K562 (cell line): ENCODE results near the gene HPGDS. TPM values are rescaled to one million over a fixed set of nuclear protein-coding genes. Genes with fewer than 3 reads are reported as not detected.

Source experiments
- ATAC-seq: fragments of 200-7000 bp; cut with Tn5 transposase; 3 replicates; pipeline ENCODE4 v1.9.1; 2020; ENCODE audit warnings: moderate library complexity
- BruUV-seq: library from RNA; stranded (reverse); fragments of 400-500 nt; replicated peaks from 2 replicates; lab custom pipeline; 2021; lab: Mats Ljungman, UMichigan
- CTCF ChIA-PET: fragments of 300-600 bp; formaldehyde crosslinking; extraction: SDS; loops from one replicate; lab custom pipeline; 2021; ENCODE audit warnings: low intra/inter-chr PET ratio; lab: Yijun Ruan, JAX
- POLR2A ChIA-PET: fragments of 300-600, 350-650 bp; sonication (Branson Sonifier 250); formaldehyde crosslinking; extraction: SDS; loops from one replicate; lab custom pipeline; 2021; ENCODE audit warnings: antibody characterized with exemption, inconsistent platforms; lab: Yijun Ruan, JAX
- DNase-seq, 4 experiments: peaks; one replicate each; pipeline versions ENCODE4 v3.0.0 to v3.0.0-alpha.2; 2011 to 2018; ENCODE audit warnings: low spot score in 3 of 4, mixed read lengths in 3 of 4; ENCODE audit errors: extremely low read depth in 1 of 4
- FAIRE-seq: peaks from 2 replicates; lab custom pipeline; 2011; peaks lifted over from hg19 to GRCh38; lab: Jason Lieb, UNC
- H2AFZ ChIP-seq: 2 replicates; pipeline ENCODE4 v1.6.0; 2011; ENCODE audit warnings: low read depth, low read length, control low read depth, inconsistent platforms
- H3K27ac ChIP-seq: fragments of 200-600 bp; 3 replicates; pipeline ENCODE4 v1.8.0; 2011; ENCODE audit warnings: low read depth, mild to moderate bottlenecking, control low read depth, inconsistent platforms, low read length, moderate library complexity, mixed read lengths; ENCODE audit errors: extremely low read depth
- H3K27me3 ChIP-seq, 2 experiments: fragments of 300-600 bp in 1 of 2; 2 replicates in 1 of 2; 3 replicates in 1 of 2; pipeline versions ENCODE4 v1.6.0 to v1.8.0; 2011; ENCODE audit warnings: inconsistent platforms in 2 of 2, low read length in 2 of 2, mild to moderate bottlenecking in 1 of 2, mixed read lengths in 1 of 2, moderate library complexity in 1 of 2; ENCODE audit not compliant: control insufficient read depth in 2 of 2, insufficient read depth in 2 of 2
- H3K36me3 ChIP-seq: fragments of 300-600 bp; 3 replicates; pipeline ENCODE4 v1.8.0; 2011; ENCODE audit warnings: mild to moderate bottlenecking, low read length, inconsistent platforms; ENCODE audit not compliant: control insufficient read depth, insufficient read depth
- H3K4me1 ChIP-seq, 2 experiments: fragments of 200-600 bp in 1 of 2; replicated peaks in 1 of 2; 2 replicates in 1 of 2; 3 replicates in 1 of 2; pipeline versions ENCODE4 v1.5.1 to v1.8.0; 2011; ENCODE audit warnings: inconsistent platforms in 2 of 2, low read length in 2 of 2, mild to moderate bottlenecking in 1 of 2, mixed read lengths in 1 of 2, moderate library complexity in 1 of 2; ENCODE audit not compliant: control insufficient read depth in 2 of 2, insufficient read depth in 2 of 2
- H3K4me2 ChIP-seq: 2 replicates; pipeline ENCODE4 v1.6.1; 2011; ENCODE audit warnings: low read length, control low read depth, inconsistent platforms, mixed read lengths; ENCODE audit not compliant: insufficient read depth
- H3K4me3 ChIP-seq: fragments of 200-600 bp; sonication (generic), shearing (Covaris generic); 2 replicates; pipeline ENCODE4 v1.5.1; 2016; ENCODE audit warnings: control low read depth, inconsistent platforms
- H3K79me2 ChIP-seq: fragments of 200-600 bp; 3 replicates; pipeline ENCODE4 v1.8.0; 2011; ENCODE audit warnings: low read length, inconsistent platforms; ENCODE audit not compliant: control insufficient read depth, insufficient read depth
- H3K9ac ChIP-seq, 2 experiments: 2 replicates each; pipeline versions ENCODE4 v1.6.0 to v1.6.1; 2011; ENCODE audit warnings: low read depth in 2 of 2, low read length in 2 of 2, control low read depth in 1 of 2, inconsistent platforms in 1 of 2, mild to moderate bottlenecking in 1 of 2, mixed read lengths in 1 of 2; ENCODE audit not compliant: insufficient read depth in 1 of 2
- H3K9me1 ChIP-seq: one replicate; pipeline ENCODE4 v1.6.0; 2011; ENCODE audit warnings: inconsistent platforms, mild to moderate bottlenecking, low read length, moderate library complexity; ENCODE audit not compliant: control insufficient read depth, insufficient read depth
- H3K9me3 ChIP-seq: replicated peaks from 2 replicates; pipeline ENCODE4 v1.5.1; 2011; ENCODE audit warnings: low read depth, low read length, inconsistent platforms; ENCODE audit not compliant: control insufficient read depth, insufficient read depth
- H4K20me1 ChIP-seq: replicated peaks from 2 replicates; pipeline ENCODE4 v1.6.1; 2011; ENCODE audit warnings: low read length, inconsistent platforms, mixed read lengths; ENCODE audit not compliant: control insufficient read depth, insufficient read depth
- ATF3 ChIP-seq, 2 experiments: fragments of 450-650 bp in 1 of 2; sonication (generic) in 1 of 2; formaldehyde crosslinking in 1 of 2; IDR thresholded peaks in 1 of 2; conservative IDR thresholded peaks in 1 of 2; 2 replicates each; pipeline versions ENCODE4 v1.6.1 to v1.8.1; 2016 to 2023; ENCODE audit warnings: mild to moderate bottlenecking in 2 of 2, moderate library complexity in 2 of 2, inconsistent platforms in 1 of 2, missing genetic modification reagents in 1 of 2
- IRF1 ChIP-seq: sonication (generic); formaldehyde crosslinking; IDR thresholded peaks from 2 replicates; pipeline ENCODE4 v1.8.0; 2022; ENCODE audit warnings: missing genetic modification reagents, mild to moderate bottlenecking, borderline replicate concordance
- KLF6 ChIP-seq: fragments of 250-450 bp; sonication (Bioruptor Pico); IDR thresholded peaks from 2 replicates; pipeline ENCODE4 v1.4.0; 2020; ENCODE audit warnings: mild to moderate bottlenecking, moderate library complexity, borderline replicate concordance
- LARP7 ChIP-seq: fragments of 450-650 bp; IDR thresholded peaks from 2 replicates; pipeline ENCODE4 v1.6.1; 2016
- NCOA2 ChIP-seq, 2 experiments: fragments of 450-650 bp; IDR thresholded peaks; 2 replicates each; pipeline ENCODE4 v1.6.1; 2018; ENCODE audit warnings: mild to moderate bottlenecking in 2 of 2, moderate library complexity in 1 of 2; ENCODE audit not compliant: partially characterized antibody in 2 of 2
- NFIX ChIP-seq: fragments of 250-450 bp; sonication (Bioruptor Pico); IDR thresholded peaks from 2 replicates; pipeline ENCODE4 v1.4.0; 2020; ENCODE audit warnings: low read depth, mild to moderate bottlenecking, moderate library complexity
- PCBP2 ChIP-seq: fragments of 200-400 bp; formaldehyde crosslinking; IDR thresholded peaks from 2 replicates; pipeline ENCODE4 v1.6.1; 2018; ENCODE audit warnings: low read length, low read depth, mild to moderate bottlenecking, moderate library complexity; ENCODE audit not compliant: poor library complexity, severe bottlenecking
- TAF9B ChIP-seq: fragments of 450-650 bp; IDR thresholded peaks from 2 replicates; pipeline ENCODE4 v1.6.1; 2018; ENCODE audit warnings: mild to moderate bottlenecking; ENCODE audit not compliant: partially characterized antibody
- ZBTB49 ChIP-seq: sonication (generic); formaldehyde crosslinking; IDR thresholded peaks from 2 replicates; pipeline ENCODE4 v1.8.0; 2022; ENCODE audit warnings: missing genetic modification reagents, mild to moderate bottlenecking, borderline replicate concordance
- ZC3H11A ChIP-seq: IDR thresholded peaks from 2 replicates; pipeline ENCODE4 v1.6.1; 2012; ENCODE audit warnings: low read depth, low read length, improper control_type of control experiment
- ZFP36 ChIP-seq: fragments of 150-350 bp; IDR thresholded peaks from 2 replicates; pipeline ENCODE4 v1.6.1; 2018; ENCODE audit warnings: low read length, low read depth; ENCODE audit not compliant: partially characterized antibody
- ZNF175 ChIP-seq: fragments of 200-800 bp; sonication (Bioruptor generic); IDR thresholded peaks from 2 replicates; pipeline ENCODE4 v1.6.1; 2016; ENCODE audit warnings: low read depth, mild to moderate bottlenecking, missing genetic modification characterization, missing compliant biosample characterization
- ZNF311 ChIP-seq: fragments of 250-450 bp; sonication (Bioruptor Pico); IDR thresholded peaks from 2 replicates; pipeline ENCODE4 v1.4.0; 2020; ENCODE audit warnings: mild to moderate bottlenecking, moderate library complexity
- ZNF740 ChIP-seq, 3 experiments: fragments of 200-800 bp in 1 of 3; sonication (Bioruptor generic) in 1 of 3; sonication (generic) in 1 of 3; formaldehyde crosslinking in 1 of 3; IDR thresholded peaks; 2 replicates each; pipeline versions ENCODE4 v1.6.1 to v1.8.0; 2016 to 2022; ENCODE audit warnings: mild to moderate bottlenecking in 2 of 3, missing compliant biosample characterization in 2 of 3, missing genetic modification characterization in 2 of 3, missing genetic modification reagents in 1 of 3
- ZNF778 ChIP-seq: fragments of 450-650 bp; formaldehyde crosslinking; IDR thresholded peaks from 2 replicates; pipeline ENCODE4 v1.4.0; 2020; ENCODE audit warnings: mild to moderate bottlenecking, moderate library complexity
- ZNF780A ChIP-seq: fragments of 250-450 bp; sonication (Bioruptor Pico); IDR thresholded peaks from 2 replicates; pipeline ENCODE4 v1.5.0; 2021; ENCODE audit warnings: mild to moderate bottlenecking
- in situ Hi-C: fragments of 300-500 bp; cut with MboI; formaldehyde crosslinking; loops from 4 replicates; pipeline ENCODE4 v1.15.0; 2018; ENCODE audit warnings: inconsistent platforms, mixed read lengths
- intact Hi-C: fragments of 100-400 bp; cut with micrococcal nuclease; formaldehyde crosslinking; loops from 2 replicates; pipeline ENCODE4 v1.14.2; 2022
- polyA plus RNA-seq, 8 experiments: library from polyadenylated mRNA; depleted of rRNA in 4 of 8; stranded (reverse) in 5 of 8; unstranded in 3 of 8; fragments of >200 nt; fragmentation: Nextera tagmentation in 2 of 8; fragmentation: Illumina TruSeq in 1 of 8; extraction: Ambion mirVana in 2 of 8; extraction: Trizol in 1 of 8; gene quantifications; 2 replicates each; pipeline versions ENCODE4 v1.2.1 to v1.2.3, GENCODE V29; 2011 to 2014; ENCODE audit warnings: inconsistent platforms in 1 of 8, missing spikeins in 1 of 8
- total RNA-seq, 7 experiments: library from RNA; depleted of rRNA in 6 of 7; stranded (reverse); fragments of >200 nt in 6 of 7; fragmentation: Illumina TruSeq in 2 of 7; extraction: Trizol in 2 of 7; gene quantifications; 2 replicates each; pipeline versions ENCODE4 v1.2.1 to v1.2.3, GENCODE V29; 2011 to 2021; ENCODE audit warnings: low replicate concordance in 1 of 7

Gene HPGDS
- total and polyA plus RNA-seq, 9 of the 15 experiments (the other 6 are each of a cell fraction or from before 2014, with no cell fraction given) = 0.07 to 0.36 (median 0.14) TPM; not detected in 4

GRCh38 chr4:94346541-94346940 is 3.9 kb upstream of the HPGDS start:
- peak overlapping the region; percentile 65; the same call in 1 of the 2 replicates for H2AFZ ChIP-seq
- no peak for DNase-seq
- no peaks in the 10 kb centered on the region for H3K79me2 ChIP-seq
- H3K27me3 ChIP-seq = no peaks in the 10 kb centered on the region
- BruUV-seq = no TSS peak
- ChIA-PET POLR2A (no interaction called here), CTCF (no interaction called here)
- H3K9me3 ChIP-seq = no peaks in the 10 kb centered on the region
- in situ Hi-C loops = no loop called here
- intact Hi-C loops = loop anchor here (5.0 kb wide), 1 partner anchor 46 kb away; no protein-coding TSS in a partner anchor
- no peaks in the 10 kb centered on the region for H3K9me1 ChIP-seq
- peaks cover 0 to 16% of the 10 kb centered on the region in 2 experiments; a peak in 2 of 5 replicates for H3K4me1 ChIP-seq
- FAIRE-seq = no peak
- H3K9ac ChIP-seq = no peak overlapping the region
- ATAC-seq = no peak
- H3K4me2 ChIP-seq = no peak overlapping the region
- no peak overlapping the region for H3K4me3 ChIP-seq
- H3K27ac ChIP-seq = no peak overlapping the region
- H4K20me1 ChIP-seq = no peaks in the 10 kb centered on the region
- no peaks in the 10 kb centered on the region for H3K36me3 ChIP-seq
- TF ChIP-seq ZNF175 (no peak), ATF3 (IDR thresholded peaks at IDR 0.05) (no peak), ATF3 (CRISPR knock-in tag; conservative IDR thresholded peaks at IDR 0.05) (no peak), ZNF780A (no peak), LARP7 (no peak), IRF1 (CRISPR knock-in tag) (no peak), ZNF740 (CRISPR knock-in tag; IDR thresholded peaks at IDR 0.05) (no peak), ZNF740 (tag; IDR thresholded peaks at IDR 0.05) (no peak), KLF6 (no peak), ZNF778 (no peak), NCOA2 (IDR thresholded peaks at IDR 0.05; ENCODE audit: partially characterized antibody in 2 of 2) (no peak), NFIX (no peak), TAF9B (no peak), ZFP36 (no peak), ZNF311 (CRISPR knock-in tag) (no peak), PCBP2 (no peak), ZBTB49 (CRISPR knock-in tag) (no peak), ZC3H11A (no peak)
